Right lung (tissue), 5 donors: ENCODE results near the gene NUDT22. TPM values are rescaled to one million over a fixed set of nuclear protein-coding genes. Genes with fewer than 3 reads are reported as not detected.

ENCODE experiments used
- DNase-seq, 2 donors: peaks; one replicate each; pipeline ENCODE4 v3.0.0-alpha.2; 2013
- polyA plus RNA-seq, 5 donors: library from polyadenylated mRNA; unstranded; fragments of 120-200 nt; gene quantifications; one replicate each; pipeline versions ENCODE4 v1.2.1 to v1.2.3, GENCODE V29; 2013; ENCODE audit warnings: inconsistent platforms in 1 of 5, low replicate concordance in 1 of 5; ENCODE audit not compliant: insufficient read length in 5 of 5, insufficient read depth in 1 of 5

NUDT22 gene
- polyA plus RNA-seq, 5 donors, result 16.5 to 29.4 (median 17.8) TPM

DNA sequence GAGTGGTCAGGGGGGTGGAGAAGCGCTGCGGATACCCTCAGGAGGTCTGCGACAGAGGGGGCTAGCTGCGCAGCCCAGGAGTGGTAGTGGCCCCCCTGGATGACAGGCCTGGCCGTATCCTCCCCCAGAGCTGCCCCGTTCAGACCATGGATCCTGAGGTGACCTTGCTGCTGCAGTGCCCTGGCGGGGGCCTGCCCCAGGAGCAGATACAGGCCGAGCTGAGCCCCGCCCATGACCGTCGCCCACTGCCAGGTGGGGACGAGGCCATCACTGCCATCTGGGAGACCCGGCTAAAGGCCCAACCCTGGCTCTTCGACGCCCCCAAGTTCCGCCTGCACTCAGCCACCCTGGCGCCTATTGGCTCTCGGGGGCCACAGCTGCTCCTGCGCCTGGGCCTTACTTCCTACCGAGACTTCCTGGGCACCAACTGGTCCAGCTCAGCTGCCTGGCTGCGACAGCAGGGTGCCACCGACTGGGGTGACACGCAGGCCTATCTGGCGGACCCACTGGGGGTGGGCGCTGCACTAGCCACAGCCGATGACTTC lies 505 bp downstream of the NUDT22 start:
- no peak for DNase-seq

DNA sequence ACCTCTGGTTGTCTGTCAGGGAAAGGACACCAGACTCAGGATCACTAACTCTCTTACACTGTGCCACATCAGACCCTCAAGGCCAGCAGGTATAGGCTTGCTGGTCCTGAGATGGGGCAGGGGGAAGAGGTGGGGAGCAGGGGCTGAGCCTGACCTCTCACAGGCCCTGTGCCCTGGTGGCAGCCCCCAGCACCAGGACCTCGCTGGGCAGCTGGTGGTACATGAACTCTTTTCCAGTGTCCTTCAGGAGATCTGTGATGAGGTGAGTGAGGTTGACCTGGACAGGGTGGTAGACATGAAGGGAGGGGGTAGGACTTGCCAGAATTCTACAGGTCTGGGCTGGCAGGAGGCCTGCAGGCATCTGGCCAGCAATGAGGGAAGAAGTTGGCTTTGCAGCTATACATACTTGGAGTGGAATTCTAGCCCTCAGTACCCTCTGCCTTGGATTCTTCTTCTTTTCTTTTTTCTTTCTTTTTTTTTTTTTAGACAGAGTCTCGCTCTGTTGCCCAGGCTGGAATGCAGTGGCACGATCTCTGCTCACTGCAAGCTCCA lies 1.4 kb downstream of the NUDT22 start:
- no peak for DNase-seq

DNA sequence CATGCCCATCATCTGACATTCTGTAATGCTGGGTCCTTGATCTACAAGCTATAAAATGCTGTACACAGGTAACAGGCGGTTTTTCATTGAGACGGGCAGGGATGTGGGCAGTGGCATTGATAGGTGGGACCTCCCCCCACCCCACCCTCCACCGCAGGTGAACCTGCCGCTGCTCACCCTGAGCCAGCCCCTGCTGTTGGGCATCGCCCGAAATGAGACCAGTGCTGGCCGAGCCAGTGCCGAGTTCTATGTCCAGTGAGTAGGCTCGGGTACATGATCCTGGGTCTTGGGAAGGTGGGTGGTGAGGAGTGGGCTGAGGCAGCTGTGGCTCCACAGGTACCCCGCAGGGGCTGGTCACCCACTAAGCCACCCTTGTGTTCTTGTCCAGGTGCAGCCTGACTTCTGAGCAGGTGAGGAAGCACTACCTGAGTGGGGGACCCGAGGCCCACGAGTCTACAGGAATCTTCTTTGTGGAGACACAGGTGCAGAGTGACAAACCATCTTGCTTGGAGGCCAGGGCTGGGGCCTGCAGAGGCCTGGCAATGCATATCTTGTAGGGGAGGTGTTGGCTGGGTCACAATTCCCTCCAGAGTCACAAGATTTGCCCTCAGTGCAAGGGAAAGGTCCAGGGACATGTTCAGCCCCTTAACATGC lies 3.1 kb downstream of the NUDT22 start:
- no peak for DNase-seq

DNA sequence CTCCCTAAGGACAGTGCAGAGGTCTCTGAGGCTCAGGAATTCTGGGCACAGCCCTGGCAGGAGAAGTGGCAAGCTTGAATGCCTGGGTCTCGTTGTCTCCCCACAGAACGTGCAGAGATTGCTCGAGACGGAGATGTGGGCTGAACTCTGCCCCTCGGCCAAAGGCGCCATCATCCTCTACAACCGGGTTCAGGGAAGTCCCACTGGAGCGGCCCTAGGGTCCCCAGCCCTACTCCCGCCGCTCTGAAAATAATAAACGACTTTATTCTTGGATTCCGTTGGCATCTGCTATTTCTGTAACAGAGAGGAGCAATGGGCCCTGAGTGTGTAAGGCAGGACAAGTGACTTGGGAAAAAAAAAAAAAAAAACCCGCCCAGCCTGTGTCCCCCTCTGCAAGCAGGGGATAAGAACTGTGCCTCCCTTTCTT lies 3.7 kb downstream of the NUDT22 start:
- no peak for DNase-seq

DNA sequence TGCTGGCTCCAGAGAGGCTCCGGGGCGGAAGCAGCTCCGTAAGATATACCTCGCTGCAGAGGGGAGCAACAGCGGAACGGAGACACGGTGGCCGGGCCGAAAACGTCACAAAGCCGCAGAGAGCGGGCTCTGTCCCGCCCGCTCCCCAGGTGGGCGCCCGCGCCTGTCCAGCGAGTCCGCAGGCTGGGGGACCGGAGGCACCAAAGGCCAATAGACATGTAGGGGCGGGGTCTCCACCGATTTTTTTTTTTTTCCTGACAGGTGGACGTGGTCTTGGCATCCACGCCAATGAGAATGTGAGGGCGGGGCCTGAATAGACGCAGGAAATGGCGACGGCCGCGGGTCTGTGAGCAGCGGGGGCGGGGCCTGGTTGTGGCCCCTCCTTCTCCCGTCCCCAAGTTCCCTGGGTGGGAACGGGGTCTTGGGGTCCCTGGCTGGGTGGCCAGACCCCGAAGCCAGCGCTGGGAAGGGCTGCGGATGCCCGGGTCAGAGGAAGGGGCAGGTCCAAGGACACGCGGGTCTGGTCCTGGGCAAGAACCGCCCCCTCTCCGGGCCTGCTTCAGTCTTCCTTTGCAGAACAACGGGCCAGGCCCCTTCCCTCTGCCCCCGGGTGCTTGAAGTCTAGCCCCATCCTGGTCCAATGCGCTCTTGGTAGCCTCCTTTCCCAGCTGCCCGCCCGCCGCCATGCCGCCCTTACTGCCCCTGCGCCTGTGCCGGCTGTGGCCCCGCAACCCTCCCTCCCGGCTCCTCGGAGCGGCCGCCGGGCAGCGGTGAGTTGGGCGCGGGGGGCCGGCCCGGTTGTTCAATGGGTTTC lies 4.3 kb downstream of the NUDT22 start, which contains the start of gene DNAJC4:
TSS of gene DNAJC4 (plus strand) at position 378 of the 814 bp plus-strand sequence. CDS start at position 685, 307 bp downstream.
- DNase-seq, result peak; percentile 91

DNA sequence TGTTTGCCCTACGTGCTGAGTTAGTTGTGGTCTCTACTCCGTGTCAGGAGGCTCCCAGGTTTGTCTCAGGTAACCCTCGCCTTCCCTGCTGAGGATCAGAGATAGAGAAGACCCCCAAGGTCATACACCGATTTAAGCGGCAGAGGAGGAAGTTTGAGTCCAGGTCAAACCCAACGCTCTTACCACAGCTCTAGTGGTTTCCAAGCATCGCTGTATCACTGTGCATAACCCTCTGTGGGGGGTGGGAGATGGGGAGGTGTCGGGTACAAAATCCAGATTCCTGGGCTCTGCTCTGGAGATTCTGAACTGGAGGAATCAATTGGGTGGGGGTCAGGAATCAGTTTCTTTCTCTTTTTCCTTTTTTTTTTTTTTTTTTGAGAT lies 4.9 kb downstream of the NUDT22 start:
- no peak for DNase-seq

DNA sequence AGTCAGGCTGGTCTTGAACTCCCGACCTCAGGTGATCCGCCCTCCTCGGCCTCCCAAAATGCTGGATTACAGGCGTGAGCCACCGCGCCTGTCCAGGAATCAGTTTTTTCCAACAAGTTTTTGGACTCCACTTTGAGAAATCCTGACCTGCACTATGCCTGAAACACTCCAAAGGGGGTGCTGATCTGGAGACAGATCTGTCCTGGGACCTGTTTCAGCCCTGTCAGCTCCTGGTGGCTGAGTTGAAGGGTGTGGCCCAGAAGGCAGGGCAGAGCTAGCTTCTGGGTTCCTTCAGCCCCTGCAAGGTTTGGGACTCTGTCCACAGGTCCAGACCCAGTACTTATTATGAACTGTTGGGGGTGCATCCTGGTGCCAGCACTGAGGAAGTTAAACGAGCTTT lies 5.5 kb downstream of the NUDT22 start:
- no peak for DNase-seq

DNA sequence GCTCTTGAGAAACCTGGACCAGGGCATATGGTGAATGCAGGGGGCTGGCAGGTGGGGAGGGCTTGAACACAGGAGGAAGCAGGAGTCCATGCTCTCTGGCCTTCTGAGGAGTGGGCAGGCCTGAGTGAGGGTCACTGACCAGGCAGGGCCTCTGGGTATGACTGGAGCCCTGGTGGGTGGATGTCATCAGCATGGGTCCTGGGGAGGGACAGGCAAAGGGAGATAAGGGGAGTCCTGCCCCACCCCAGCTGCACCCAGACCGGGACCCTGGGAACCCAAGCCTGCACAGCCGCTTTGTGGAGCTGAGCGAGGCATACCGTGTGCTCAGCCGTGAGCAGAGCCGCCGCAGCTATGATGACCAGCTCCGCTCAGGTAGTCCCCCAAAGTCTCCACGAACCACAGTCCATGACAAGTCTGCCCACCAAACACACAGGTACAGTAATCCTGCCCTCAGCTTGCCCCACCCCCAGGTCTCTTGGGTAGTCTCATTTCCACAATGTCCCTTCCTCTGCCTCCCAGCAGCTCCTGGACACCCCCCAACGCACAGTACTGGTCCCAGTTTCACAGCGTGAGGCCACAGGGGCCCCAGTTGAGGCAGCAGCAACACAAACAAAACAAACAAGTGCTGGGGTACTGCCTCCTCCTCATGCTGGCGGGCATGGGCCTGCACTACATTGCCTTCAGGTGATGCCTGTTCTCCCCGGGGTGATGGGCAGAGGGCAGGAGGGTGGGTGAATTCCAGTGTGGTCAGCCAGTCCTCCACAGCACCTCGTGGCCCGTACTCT lies 6.3 kb downstream of the NUDT22 start:
- no peak for DNase-seq

DNA sequence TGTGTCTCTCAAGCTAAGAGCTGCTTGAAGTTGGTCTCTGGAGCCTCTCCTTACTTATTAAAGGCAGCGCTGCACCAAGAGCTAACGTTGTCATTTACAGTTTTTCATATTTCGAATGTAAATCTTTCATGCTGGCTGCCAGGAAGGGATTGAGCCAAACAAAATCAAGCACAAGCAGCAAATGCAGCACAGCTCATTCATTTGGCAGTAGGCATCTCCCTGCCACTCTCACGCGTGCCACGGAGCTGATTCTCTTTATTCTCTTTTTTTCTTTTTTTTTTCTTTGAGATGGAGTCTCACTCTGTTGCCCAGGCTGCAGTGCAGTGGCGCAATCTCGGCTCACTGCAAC lies 6.9 kb downstream of the NUDT22 start:
- no peak for DNase-seq

DNA sequence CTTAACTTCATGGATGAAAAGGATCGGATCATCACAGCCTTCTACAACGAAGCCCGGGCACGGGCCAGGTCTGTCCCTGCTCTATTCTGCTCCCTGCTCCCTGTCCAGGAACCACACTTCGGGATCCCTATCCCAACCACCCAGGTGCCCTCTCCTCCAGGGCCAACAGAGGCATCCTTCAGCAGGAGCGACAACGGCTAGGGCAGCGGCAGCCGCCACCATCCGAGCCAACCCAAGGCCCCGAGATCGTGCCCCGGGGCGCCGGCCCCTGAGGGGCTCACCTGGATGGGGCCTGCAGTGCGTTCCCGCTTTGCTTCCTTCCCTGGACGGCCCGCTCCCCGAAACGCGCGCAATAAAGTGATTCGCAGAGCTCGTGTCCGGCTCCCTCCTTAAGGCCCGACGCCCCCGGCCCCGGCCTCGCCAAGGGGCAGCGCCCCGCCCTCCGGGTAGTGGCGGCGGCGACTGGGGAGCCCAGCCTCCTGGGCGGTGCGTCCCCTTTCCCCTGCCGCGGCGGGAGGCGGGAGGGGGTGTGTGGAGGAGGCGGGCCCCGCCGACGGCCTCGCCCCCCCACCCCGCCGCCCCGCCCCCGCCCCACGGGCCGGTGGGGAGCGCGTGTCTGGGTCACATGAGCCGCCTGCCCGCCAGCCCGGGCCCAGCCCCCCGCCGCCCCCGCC lies 8.0 kb downstream of the NUDT22 start, which contains the start of gene VEGFB:
TSS of gene VEGFB (plus strand) at position 672 of the 674 bp plus-strand sequence. CDS start 250 bp downstream, outside the sequence.
- no peak for DNase-seq

DNA sequence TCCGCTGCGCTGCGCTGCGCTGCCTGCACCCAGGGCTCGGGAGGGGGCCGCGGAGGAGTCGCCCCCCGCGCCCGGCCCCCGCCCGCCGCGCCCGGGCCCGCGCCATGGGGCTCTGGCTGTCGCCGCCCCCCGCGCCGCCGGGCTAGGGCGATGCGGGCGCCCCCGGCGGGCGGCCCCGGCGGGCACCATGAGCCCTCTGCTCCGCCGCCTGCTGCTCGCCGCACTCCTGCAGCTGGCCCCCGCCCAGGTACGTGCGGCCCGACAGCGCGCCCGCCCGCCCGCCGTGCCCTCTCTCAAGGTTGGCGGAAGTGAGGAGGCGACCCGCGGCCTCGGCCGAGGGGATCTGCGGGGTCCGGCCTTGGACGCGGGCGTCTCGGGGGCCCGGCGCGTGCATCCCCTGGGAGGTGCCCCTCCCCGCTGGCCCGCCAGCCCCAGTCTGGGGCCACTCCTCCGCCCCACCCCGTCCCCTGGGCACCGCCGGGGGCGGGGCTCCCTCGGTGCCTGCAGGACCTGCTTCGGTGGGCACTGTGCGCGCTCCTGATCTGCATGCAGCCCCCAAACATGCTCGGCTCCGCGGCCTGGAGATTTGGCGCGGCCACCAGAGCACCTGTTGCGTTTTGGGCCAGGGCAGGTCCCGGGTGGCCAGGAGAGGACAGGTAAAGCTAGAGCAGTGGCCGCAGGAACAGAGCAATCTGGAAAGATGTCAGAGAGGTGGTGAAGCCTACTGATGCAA lies 8.7 kb downstream of the NUDT22 start:
- DNase-seq, result no peak

DNA sequence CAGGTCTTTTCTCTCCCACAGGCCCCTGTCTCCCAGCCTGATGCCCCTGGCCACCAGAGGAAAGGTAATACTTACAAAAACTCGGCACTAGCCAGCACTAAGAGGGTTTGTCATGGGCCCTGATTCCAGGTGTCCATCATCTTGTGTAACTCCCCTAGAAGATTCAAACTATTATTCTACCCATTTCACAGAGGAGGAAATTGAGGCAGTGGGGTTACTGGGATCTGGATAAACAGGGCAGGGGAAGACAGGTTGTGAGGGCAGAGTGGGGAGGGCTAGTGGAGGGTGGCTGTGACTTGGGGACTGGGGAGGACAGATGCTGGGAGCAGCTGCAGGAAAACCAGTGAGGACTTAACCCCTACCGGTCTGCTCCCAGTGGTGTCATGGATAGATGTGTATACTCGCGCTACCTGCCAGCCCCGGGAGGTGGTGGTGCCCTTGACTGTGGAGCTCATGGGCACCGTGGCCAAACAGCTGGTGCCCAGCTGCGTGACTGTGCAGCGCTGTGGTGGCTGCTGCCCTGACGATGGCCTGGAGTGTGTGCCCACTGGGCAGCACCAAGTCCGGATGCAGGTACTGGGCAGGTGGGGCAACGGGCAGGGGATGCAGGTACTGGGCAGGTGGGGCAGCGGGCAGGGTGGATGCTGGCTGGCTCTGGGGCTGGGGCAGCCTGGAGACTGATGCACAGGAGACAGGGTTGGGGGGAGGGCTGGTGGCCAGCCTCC lies 9.5 kb downstream of the NUDT22 start:
- no peak for DNase-seq

DNA sequence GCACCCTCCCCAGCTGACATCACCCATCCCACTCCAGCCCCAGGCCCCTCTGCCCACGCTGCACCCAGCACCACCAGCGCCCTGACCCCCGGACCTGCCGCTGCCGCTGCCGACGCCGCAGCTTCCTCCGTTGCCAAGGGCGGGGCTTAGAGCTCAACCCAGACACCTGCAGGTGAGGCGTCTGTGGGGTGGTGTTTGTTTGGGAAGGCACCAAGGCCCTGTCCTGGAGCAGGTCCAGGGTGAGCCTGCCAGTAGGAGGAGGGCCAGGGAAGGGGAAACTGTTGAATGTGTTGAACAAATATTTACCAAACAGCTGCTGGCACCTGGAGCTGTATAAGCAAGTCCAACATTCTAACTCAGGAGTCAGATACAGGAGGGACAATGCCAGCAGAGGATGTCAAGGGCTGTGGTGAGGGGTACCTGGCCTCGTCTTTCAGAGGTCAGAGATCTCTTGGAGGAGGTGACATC lies 11.4 kb downstream of the NUDT22 start:
- DNase-seq, result no peak

DNA sequence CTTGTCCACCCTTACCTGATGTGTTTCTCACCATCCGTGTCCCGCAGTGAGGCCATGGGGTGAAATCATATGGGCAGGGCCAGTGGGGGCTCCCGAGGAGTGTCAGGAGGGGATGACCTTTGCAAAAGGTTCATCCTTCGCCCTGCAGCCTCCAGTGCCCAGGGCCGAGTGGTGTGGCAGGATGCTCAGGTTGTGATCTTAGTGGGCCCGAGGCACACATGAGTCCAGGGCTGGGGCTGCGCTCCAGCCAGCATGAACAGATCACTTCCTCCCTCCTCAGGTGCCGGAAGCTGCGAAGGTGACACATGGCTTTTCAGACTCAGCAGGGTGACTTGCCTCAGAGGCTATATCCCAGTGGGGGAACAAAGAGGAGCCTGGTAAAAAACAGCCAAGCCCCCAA lies 12.0 kb downstream of the NUDT22 start:
- DNase-seq, result no peak

DNA sequence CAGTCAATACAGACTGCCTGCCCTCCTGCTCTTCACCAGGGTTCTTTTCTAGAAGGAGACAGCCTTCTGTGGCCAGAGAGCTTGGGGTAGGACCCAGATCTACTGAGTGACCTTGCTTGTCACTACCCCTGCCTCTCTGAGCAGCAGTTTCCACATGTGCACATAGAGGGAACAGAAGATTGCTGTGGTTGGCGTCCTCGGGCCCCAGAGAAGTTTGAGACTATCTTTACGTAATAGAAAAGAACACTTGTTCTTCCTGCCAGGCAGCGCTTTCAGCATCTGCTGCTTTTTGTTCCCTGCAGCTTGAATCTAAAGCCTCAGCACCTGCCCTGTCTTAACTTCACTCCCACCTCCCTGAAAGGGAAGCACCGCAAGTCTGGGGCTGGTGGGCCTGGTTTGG lies 12.9 kb downstream of the NUDT22 start:
- DNase-seq, result no peak

DNA sequence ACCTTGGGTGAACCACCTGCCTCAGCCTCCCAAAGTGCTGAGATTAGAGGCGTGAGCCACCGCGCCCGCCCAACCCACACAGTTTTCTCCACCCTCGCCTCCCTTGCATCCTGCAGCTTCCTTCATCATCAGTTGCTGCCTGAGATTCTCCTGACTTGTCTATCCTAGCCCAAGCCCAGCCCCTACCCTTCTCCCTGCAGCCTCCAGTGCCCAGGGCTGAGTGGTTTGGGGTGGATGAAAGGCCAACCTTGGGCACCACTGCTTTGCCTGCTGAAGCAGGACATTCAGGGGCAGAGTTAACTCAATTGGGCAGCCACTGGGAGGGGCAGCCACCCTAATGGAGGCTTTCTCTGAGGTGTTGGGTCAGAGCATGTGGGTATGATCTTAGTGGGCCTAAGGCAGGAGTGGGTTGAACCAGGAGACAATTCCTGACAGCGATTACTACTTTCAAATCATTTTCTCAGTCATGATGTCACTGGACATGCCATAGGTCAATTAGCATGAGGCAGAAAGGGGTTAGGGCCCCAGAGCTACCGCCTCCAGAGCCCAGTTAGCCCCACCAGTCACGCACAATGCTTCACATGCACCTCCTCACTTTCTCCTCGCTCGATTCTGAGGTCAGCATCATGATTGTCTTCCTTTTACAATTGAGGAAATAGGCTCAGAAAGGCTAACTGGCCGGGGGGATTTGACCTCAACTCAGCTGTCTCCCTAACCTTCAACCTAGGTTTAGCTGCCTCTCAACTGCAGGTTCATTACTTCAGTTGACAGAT lies 13.8 kb downstream of the NUDT22 start:
- no peak for DNase-seq

DNA sequence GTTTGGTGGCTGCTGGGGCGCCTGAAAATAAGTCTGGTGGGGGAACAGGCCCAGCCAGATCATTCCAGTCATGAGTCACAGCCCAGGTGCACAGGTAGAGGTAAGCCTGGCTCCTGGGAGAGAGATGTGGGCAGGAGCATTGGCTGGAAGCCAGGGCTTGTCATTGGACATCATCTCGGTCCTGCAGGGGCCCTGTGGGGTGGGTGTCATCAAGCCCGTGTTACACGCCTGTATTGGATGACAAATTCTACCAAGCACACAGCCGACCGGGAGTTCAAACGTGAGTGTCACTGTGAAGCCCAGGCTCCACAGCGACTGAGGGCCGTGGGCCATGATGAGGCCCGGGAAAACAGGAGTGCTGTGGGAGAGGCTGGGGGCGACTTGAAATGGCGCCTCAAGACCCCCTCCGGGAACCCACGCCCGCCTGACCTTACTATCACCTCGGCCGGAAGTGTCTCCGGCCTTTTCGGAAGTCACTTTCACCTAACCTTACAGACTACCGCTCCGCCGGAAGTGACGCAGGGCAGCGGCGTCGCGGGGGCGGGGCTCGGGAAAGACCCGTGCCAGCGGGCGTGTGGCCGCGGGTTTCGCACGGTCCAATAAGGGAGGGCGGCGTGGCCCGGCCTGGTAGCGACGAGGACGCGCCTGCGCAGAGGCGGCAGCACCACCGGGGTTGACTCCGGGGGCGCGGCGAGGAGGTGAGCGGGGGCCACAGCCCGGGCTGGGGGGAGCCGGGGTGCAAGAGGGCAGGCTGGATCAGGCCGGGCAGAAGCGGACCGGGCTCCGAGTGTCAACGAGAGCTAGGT lies 14.6 kb downstream of the NUDT22 start, which contains the start of gene FKBP2:
TSS of gene FKBP2 (plus strand) at position 661 of the 806 bp plus-strand sequence. CDS start 1,293 bp downstream, outside the sequence.
- DNase-seq, result peak; percentile 98 to 99

DNA sequence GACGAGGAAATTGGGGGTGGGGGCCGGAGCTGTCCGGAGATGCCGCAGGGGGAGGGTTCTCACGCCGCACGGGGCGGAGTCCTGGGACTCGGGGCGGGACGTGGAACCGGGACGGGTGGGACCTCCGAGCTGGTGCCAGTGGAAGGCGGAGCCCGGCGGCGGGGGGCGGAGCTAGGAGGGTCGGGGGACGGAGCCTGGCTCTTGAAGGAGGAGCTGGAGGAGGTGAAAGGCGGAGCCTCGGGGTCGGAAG lies 15.1 kb downstream of the NUDT22 start:
- peak; percentile 100 for DNase-seq
